ENCODE results near the gene GRIK5.

DNA sequence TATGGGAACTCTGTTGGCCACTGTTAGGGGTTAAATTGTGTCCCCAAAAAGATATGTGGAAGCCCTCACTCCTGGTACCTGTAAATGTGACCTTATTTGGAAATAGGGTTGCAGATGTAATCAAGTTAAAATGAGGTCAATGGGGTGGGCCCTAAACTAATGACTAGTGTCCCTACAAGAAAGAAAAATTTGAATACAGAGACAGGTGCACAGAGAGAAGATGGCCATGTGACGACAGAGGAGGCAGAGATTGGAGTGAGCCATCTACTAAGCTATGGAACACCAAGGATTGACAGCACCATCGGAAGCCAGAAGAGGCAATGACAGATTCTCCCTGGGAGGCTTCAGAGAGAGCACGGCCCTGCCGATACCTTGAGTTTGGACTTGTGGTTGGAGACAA is 45.7 kb upstream of the GRIK5 start:
- no peak for TF ChIP-seq POLR2A (IDR thresholded peaks at IDR 0.05; ENCODE audit: extremely low read depth, insufficient read length)
- TF ChIP-seq, protein P1, sequence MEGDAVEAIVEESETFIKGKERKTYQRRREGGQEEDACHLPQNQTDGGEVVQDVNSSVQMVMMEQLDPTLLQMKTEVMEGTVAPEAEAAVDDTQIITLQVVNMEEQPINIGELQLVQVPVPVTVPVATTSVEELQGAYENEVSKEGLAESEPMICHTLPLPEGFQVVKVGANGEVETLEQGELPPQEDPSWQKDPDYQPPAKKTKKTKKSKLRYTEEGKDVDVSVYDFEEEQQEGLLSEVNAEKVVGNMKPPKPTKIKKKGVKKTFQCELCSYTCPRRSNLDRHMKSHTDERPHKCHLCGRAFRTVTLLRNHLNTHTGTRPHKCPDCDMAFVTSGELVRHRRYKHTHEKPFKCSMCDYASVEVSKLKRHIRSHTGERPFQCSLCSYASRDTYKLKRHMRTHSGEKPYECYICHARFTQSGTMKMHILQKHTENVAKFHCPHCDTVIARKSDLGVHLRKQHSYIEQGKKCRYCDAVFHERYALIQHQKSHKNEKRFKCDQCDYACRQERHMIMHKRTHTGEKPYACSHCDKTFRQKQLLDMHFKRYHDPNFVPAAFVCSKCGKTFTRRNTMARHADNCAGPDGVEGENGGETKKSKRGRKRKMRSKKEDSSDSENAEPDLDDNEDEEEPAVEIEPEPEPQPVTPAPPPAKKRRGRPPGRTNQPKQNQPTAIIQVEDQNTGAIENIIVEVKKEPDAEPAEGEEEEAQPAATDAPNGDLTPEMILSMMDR (IDR thresholded peaks at IDR 0.05; ENCODE audit: low read depth, low read length) = no peak

Measured in NB4 (cell line).